ENCODE measurements around the gene ADCY10. TPM values are rescaled to one million over a fixed set of nuclear protein-coding genes. Genes with fewer than 3 reads are reported as not detected.
A peak's percentile ranks its signal among the peaks of the same experiment; 100 is the strongest.
"Not testable (repeated sequence)": the region's sequence is repeated elsewhere in the genome, so short reads cannot be mapped to it uniquely, and the experiment has no call there.

The ADCY10 gene
- total RNA-seq, 1 experiment from 2014 or later, result 0.35 TPM

- Mint-ChIP-seq H3K27ac (ENCODE audit: low read depth, unreplicated experiment) (peak overlapping the region; percentile 85), H3K9me3 (ENCODE audit: unreplicated experiment) (no peaks in the 10 kb centered on the region), H3K27me3 (ENCODE audit: insufficient read depth, unreplicated experiment) (no peaks in the 10 kb centered on the region), H3K4me1 (ENCODE audit: insufficient read depth, unreplicated experiment) (peaks cover 18% of the 10 kb centered on the region), H3K36me3 (ENCODE audit: insufficient read depth, unreplicated experiment) (peaks cover 16% of the 10 kb centered on the region), H3K4me3 (ENCODE audit: unreplicated experiment) (peak overlapping the region; percentile 81)
- DNase-seq (ENCODE audit: unreplicated experiment), result no peak
- intact Hi-C loops (cut with micrococcal nuclease), result no loop called here
- no peak for TF ChIP-seq CTCF (IDR thresholded peaks at IDR 0.05; ENCODE audit: unreplicated experiment)
- ChIA-PET CTCF (interaction anchor here (0.6 to 0.8 kb wide), 3 partner anchors 13 to 1441 kb away, joined by 3 to 6 read pairs (median 3); no protein-coding TSS in a partner anchor), POLR2A (interaction anchor here (0.8 to 10.7 kb wide), 16 partner anchors 8 to 380 kb away, joined by 3 to 175 read pairs (median 21); partner anchors contain the start of genes ADCY10, CREG1, MPZL1 and SFT2D2)
- BruUV-seq (replicated peaks), result no TSS peak
Observed at GRCh38 chr1:167933788-167934187, 19.9 kb upstream of the ADCY10 start.

- Mint-ChIP-seq H3K4me1 (ENCODE audit: insufficient read depth, unreplicated experiment) (peaks cover 12% of the 10 kb centered on the region), H3K27ac (ENCODE audit: low read depth, unreplicated experiment) (no peak overlapping the region), H3K27me3 (ENCODE audit: insufficient read depth, unreplicated experiment) (no peaks in the 10 kb centered on the region), H3K9me3 (ENCODE audit: unreplicated experiment) (no peaks in the 10 kb centered on the region), H3K36me3 (ENCODE audit: insufficient read depth, unreplicated experiment) (no peaks in the 10 kb centered on the region), H3K4me3 (ENCODE audit: unreplicated experiment) (no peak overlapping the region)
- intact Hi-C loops (cut with micrococcal nuclease), result no loop called here
- BruUV-seq (replicated peaks), result no TSS peak
- no peak for DNase-seq (ENCODE audit: unreplicated experiment)
- CTCF ChIA-PET, result interaction anchor here (0.6 to 1.8 kb wide), 4 partner anchors 8 to 154 kb away, joined by 4 to 8 read pairs (median 6); no protein-coding TSS in a partner anchor
- TF ChIP-seq CTCF (IDR thresholded peaks at IDR 0.05; ENCODE audit: unreplicated experiment), result no peak
- POLR2A ChIA-PET, result interaction anchor here (0.6 to 10.7 kb wide), 5 partner anchors 14 to 546 kb away, joined by 3 to 175 read pairs (median 3); partner anchors contain the start of gene ADCY10
Observed at GRCh38 chr1:167929725-167930124, 15.8 kb upstream of the ADCY10 start.

- H3K4me3 Mint-ChIP-seq (ENCODE audit: unreplicated experiment); H3K27me3 Mint-ChIP-seq (ENCODE audit: insufficient read depth, unreplicated experiment); BruUV-seq (replicated peaks); intact Hi-C loops (cut with micrococcal nuclease); H3K27ac Mint-ChIP-seq (ENCODE audit: low read depth, unreplicated experiment); H3K4me1 Mint-ChIP-seq (ENCODE audit: insufficient read depth, unreplicated experiment); DNase-seq (ENCODE audit: unreplicated experiment); CTCF ChIA-PET; H3K9me3 Mint-ChIP-seq (ENCODE audit: unreplicated experiment); H3K36me3 Mint-ChIP-seq (ENCODE audit: insufficient read depth, unreplicated experiment): not testable (repeated sequence)
- POLR2A ChIA-PET, result interaction anchor here (1.3 to 1.6 kb wide), 2 partner anchors 10 to 109 kb away, joined by 3 to 6 read pairs; no protein-coding TSS in a partner anchor
Observed at GRCh38 chr1:167928919-167929318, 15.0 kb upstream of the ADCY10 start.

- no peak overlapping the region for H3K27ac Mint-ChIP-seq (ENCODE audit: low read depth, unreplicated experiment)
- H3K36me3 Mint-ChIP-seq (ENCODE audit: insufficient read depth, unreplicated experiment), result no peaks in the 10 kb centered on the region
- H3K27me3 Mint-ChIP-seq (ENCODE audit: insufficient read depth, unreplicated experiment), result no peaks in the 10 kb centered on the region
- no peaks in the 10 kb centered on the region for H3K9me3 Mint-ChIP-seq (ENCODE audit: unreplicated experiment)
- ChIA-PET POLR2A (interaction anchor here (0.6 to 1.6 kb wide), 3 partner anchors 10 to 109 kb away, joined by 3 to 6 read pairs (median 3); no protein-coding TSS in a partner anchor), CTCF (interaction anchor here (0.6 to 1.0 kb wide), 2 partner anchors 78 to 331 kb away, joined by 3 to 4 read pairs; no protein-coding TSS in a partner anchor)
- no peak overlapping the region for H3K4me3 Mint-ChIP-seq (ENCODE audit: unreplicated experiment)
- TF ChIP-seq CTCF (IDR thresholded peaks at IDR 0.05; ENCODE audit: unreplicated experiment), result no peak
- H3K4me1 Mint-ChIP-seq (ENCODE audit: insufficient read depth, unreplicated experiment), result peaks cover 3% of the 10 kb centered on the region
- no peak for DNase-seq (ENCODE audit: unreplicated experiment)
- BruUV-seq (replicated peaks), result no TSS peak
- intact Hi-C loops (cut with micrococcal nuclease), result no loop called here
Observed at GRCh38 chr1:167928457-167928852, 14.5 kb upstream of the ADCY10 start.
